Measurements from ENCODE around the gene OR52K2.

OR52K2 gene

GRCh38 chr11:4453118-4453517, 4.0 kb downstream of the OR52K2 start:
- FAIRE-seq (no peak), DNase-seq (ENCODE audit: insufficient read length, low spot score) (no peak)
- no peak for TF ChIP-seq POU2F2 (IDR thresholded peaks at IDR 0.05; ENCODE audit: low read depth, low read length)

GRCh38 chr11:4454021-4454420, 4.9 kb downstream of the OR52K2 start:
- DNase-seq (ENCODE audit: insufficient read length, low spot score) = no peak
- FAIRE-seq = no peak
- TF ChIP-seq POU2F2 (IDR thresholded peaks at IDR 0.05; ENCODE audit: low read depth, low read length) (no peak), POLR2AphosphoS5 (IDR thresholded peaks at IDR 0.05; ENCODE audit: low read depth, low read length) (no peak), TAF1 (IDR thresholded peaks at IDR 0.05; ENCODE audit: low read depth, low read length) (no peak), PAX5 (IDR thresholded peaks at IDR 0.05; ENCODE audit: insufficient read depth, low read length, severe bottlenecking) (no peak), POLR2A (IDR thresholded peaks at IDR 0.05; ENCODE audit: low read depth, low read length) (no peak), SPI1 (IDR thresholded peaks at IDR 0.05; ENCODE audit: low read depth, low read length) (no peak)

- DNase-seq (ENCODE audit: insufficient read length, low spot score) = no peak
- no peak for TF ChIP-seq POLR2AphosphoS5 (IDR thresholded peaks at IDR 0.05; ENCODE audit: low read depth, low read length)
- no peak for TF ChIP-seq POLR2A (IDR thresholded peaks at IDR 0.05; ENCODE audit: low read depth, low read length)
- TF ChIP-seq TAF1 (IDR thresholded peaks at IDR 0.05; ENCODE audit: low read depth, low read length) = no peak
- TF ChIP-seq SPI1 (IDR thresholded peaks at IDR 0.05; ENCODE audit: low read depth, low read length) = no peak
- no peak for TF ChIP-seq POU2F2 (IDR thresholded peaks at IDR 0.05; ENCODE audit: low read depth, low read length)
- TF ChIP-seq PAX5 (IDR thresholded peaks at IDR 0.05; ENCODE audit: insufficient read depth, low read length, severe bottlenecking) = no peak
- no peak for FAIRE-seq
Measured at GRCh38 chr11:4455419-4455818, 6.3 kb downstream of the OR52K2 start.

GRCh38 chr11:4459500-4459899, 10.4 kb downstream of the OR52K2 start:
- TF ChIP-seq POU2F2 (IDR thresholded peaks at IDR 0.05; ENCODE audit: low read depth, low read length) (no peak), SPI1 (IDR thresholded peaks at IDR 0.05; ENCODE audit: low read depth, low read length) (peak; percentile 66)
- DNase-seq (ENCODE audit: insufficient read length, low spot score) (no peak), FAIRE-seq (peak; percentile 80)

- DNase-seq (ENCODE audit: insufficient read length, low spot score) (no peak), FAIRE-seq (no peak)
- TF ChIP-seq SPI1 (IDR thresholded peaks at IDR 0.05; ENCODE audit: low read depth, low read length) (no peak), TAF1 (IDR thresholded peaks at IDR 0.05; ENCODE audit: low read depth, low read length) (no peak), PAX5 (IDR thresholded peaks at IDR 0.05; ENCODE audit: insufficient read depth, low read length, severe bottlenecking) (no peak), POU2F2 (IDR thresholded peaks at IDR 0.05; ENCODE audit: low read depth, low read length) (no peak), POLR2A (IDR thresholded peaks at IDR 0.05; ENCODE audit: low read depth, low read length) (no peak), POLR2AphosphoS5 (IDR thresholded peaks at IDR 0.05; ENCODE audit: low read depth, low read length) (no peak)
Measured at GRCh38 chr11:4460151-4460550, 11.1 kb downstream of the OR52K2 start.

GRCh38 chr11:4464216-4465159, 15.4 kb downstream of the OR52K2 start:
- TF ChIP-seq POLR2A (IDR thresholded peaks at IDR 0.05; ENCODE audit: low read depth, low read length) = no peak
- no peak for TF ChIP-seq POLR2AphosphoS5 (IDR thresholded peaks at IDR 0.05; ENCODE audit: low read depth, low read length)
- no peak for TF ChIP-seq SPI1 (IDR thresholded peaks at IDR 0.05; ENCODE audit: low read depth, low read length)
- no peak for TF ChIP-seq TAF1 (IDR thresholded peaks at IDR 0.05; ENCODE audit: low read depth, low read length)
- TF ChIP-seq POU2F2 (IDR thresholded peaks at IDR 0.05; ENCODE audit: low read depth, low read length) = no peak
- TF ChIP-seq PAX5 (IDR thresholded peaks at IDR 0.05; ENCODE audit: insufficient read depth, low read length, severe bottlenecking) = no peak
- DNase-seq (ENCODE audit: insufficient read length, low spot score) (no peak), FAIRE-seq (no peak)

- FAIRE-seq = no peak
- TF ChIP-seq TAF1 (IDR thresholded peaks at IDR 0.05; ENCODE audit: low read depth, low read length) (no peak), PAX5 (IDR thresholded peaks at IDR 0.05; ENCODE audit: insufficient read depth, low read length, severe bottlenecking) (no peak), POLR2AphosphoS5 (IDR thresholded peaks at IDR 0.05; ENCODE audit: low read depth, low read length) (no peak), POLR2A (IDR thresholded peaks at IDR 0.05; ENCODE audit: low read depth, low read length) (no peak), SPI1 (IDR thresholded peaks at IDR 0.05; ENCODE audit: low read depth, low read length) (no peak), POU2F2 (IDR thresholded peaks at IDR 0.05; ENCODE audit: low read depth, low read length) (no peak)
- DNase-seq (ENCODE audit: insufficient read length, low spot score) = no peak
Measured at GRCh38 chr11:4465407-4465806, 16.3 kb downstream of the OR52K2 start.

GRCh38 chr11:4466131-4466870, 17.2 kb downstream of the OR52K2 start:
- FAIRE-seq = no peak
- no peak for DNase-seq (ENCODE audit: insufficient read length, low spot score)
- TF ChIP-seq TAF1 (IDR thresholded peaks at IDR 0.05; ENCODE audit: low read depth, low read length) (no peak), POU2F2 (IDR thresholded peaks at IDR 0.05; ENCODE audit: low read depth, low read length) (no peak), SPI1 (IDR thresholded peaks at IDR 0.05; ENCODE audit: low read depth, low read length) (no peak), POLR2A (IDR thresholded peaks at IDR 0.05; ENCODE audit: low read depth, low read length) (no peak), PAX5 (IDR thresholded peaks at IDR 0.05; ENCODE audit: insufficient read depth, low read length, severe bottlenecking) (no peak), POLR2AphosphoS5 (IDR thresholded peaks at IDR 0.05; ENCODE audit: low read depth, low read length) (no peak)

- FAIRE-seq = no peak
- no peak for DNase-seq (ENCODE audit: insufficient read length, low spot score)
- TF ChIP-seq POU2F2 (IDR thresholded peaks at IDR 0.05; ENCODE audit: low read depth, low read length) = no peak
- TF ChIP-seq PAX5 (IDR thresholded peaks at IDR 0.05; ENCODE audit: insufficient read depth, low read length, severe bottlenecking) = no peak
- TF ChIP-seq SPI1 (IDR thresholded peaks at IDR 0.05; ENCODE audit: low read depth, low read length) = no peak
- no peak for TF ChIP-seq TAF1 (IDR thresholded peaks at IDR 0.05; ENCODE audit: low read depth, low read length)
- no peak for TF ChIP-seq POLR2A (IDR thresholded peaks at IDR 0.05; ENCODE audit: low read depth, low read length)
- TF ChIP-seq POLR2AphosphoS5 (IDR thresholded peaks at IDR 0.05; ENCODE audit: low read depth, low read length) = no peak
Measured at GRCh38 chr11:4466871-4467442, 17.9 kb downstream of the OR52K2 start.
